Amygdala (tissue), 56 donors: ENCODE measurements around the gene CHPF2.

Source experiments
- DNase-seq, 56 donors: peaks; one replicate each; lab custom pipeline; 2025; lab: John Stamatoyannopoulos, UW

CHPF2 gene

GRCh38 chr7:151244841-151245346 lies 12.6 kb downstream of the CHPF2 start:
- no peak for DNase-seq

- peak in 2 of 56 donors; percentile 36 to 50 for DNase-seq
Measured at GRCh38 chr7:151245360-151246101, 13.2 kb downstream of the CHPF2 start.

GRCh38 chr7:151246102-151246850 lies 14.0 kb downstream of the CHPF2 start:
- no peak for DNase-seq

- no peak for DNase-seq
Measured at GRCh38 chr7:151246851-151247580, 14.7 kb downstream of the CHPF2 start.

- DNase-seq = peak in 3 of 56 donors; percentile 27 to 38 (median 36)
Measured at GRCh38 chr7:151247611-151248345, 15.5 kb downstream of the CHPF2 start.

- DNase-seq = peak in 34 of 56 donors; percentile 25 to 78 (median 56)
Measured at GRCh38 chr7:151248346-151249033, 16.2 kb downstream of the CHPF2 start, which contains the start of gene SMARCD3. SMARCD3 (minus strand) TSS chr7:151248694; CDS start chr7:151248562, 132 bp downstream.

GRCh38 chr7:151249034-151249731 lies 16.9 kb downstream of the CHPF2 start:
- peak in 31 of 56 donors; percentile 30 to 78 (median 58) for DNase-seq

- DNase-seq = peak in 4 of 56 donors; percentile 26 to 67 (median 43)
Measured at GRCh38 chr7:151249732-151250072, 17.4 kb downstream of the CHPF2 start.

GRCh38 chr7:151250181-151251132 lies 18.2 kb downstream of the CHPF2 start:
- no peak for DNase-seq

GRCh38 chr7:151251328-151251688 lies 19.0 kb downstream of the CHPF2 start:
- DNase-seq = peak in 9 of 56 donors; percentile 45 to 59 (median 56)

GRCh38 chr7:151251689-151252560 lies 19.6 kb downstream of the CHPF2 start:
- peak in 48 of 56 donors; percentile 28 to 86 (median 70) for DNase-seq

- DNase-seq = peak in 1 of 56 donors; percentile 46
Measured at GRCh38 chr7:151252561-151252835, 20.2 kb downstream of the CHPF2 start.

- DNase-seq = no peak
Measured at GRCh38 chr7:151252961-151253711, 20.9 kb downstream of the CHPF2 start.

- DNase-seq = no peak
Measured at GRCh38 chr7:151254316-151254715, 22.0 kb downstream of the CHPF2 start.

GRCh38 chr7:151254851-151255250 lies 22.6 kb downstream of the CHPF2 start:
- no peak for DNase-seq

GRCh38 chr7:151255390-151255789 lies 23.1 kb downstream of the CHPF2 start:
- DNase-seq = no peak
